ENCODE measurements around the gene PCSK1.

The PCSK1 gene

GRCh38 chr5:96415897-96416296, 17.2 kb downstream of the PCSK1 start:
- TF ChIP-seq POLR2AphosphoS5 (IDR thresholded peaks at IDR 0.05; ENCODE audit: low read depth, low read length), result no peak
- no peak for TF ChIP-seq TAF1 (IDR thresholded peaks at IDR 0.05; ENCODE audit: borderline replicate concordance, insufficient read depth, low read length)
- TF ChIP-seq SIN3A (IDR thresholded peaks at IDR 0.05; ENCODE audit: borderline replicate concordance, insufficient read depth, low read length), result no peak
- TF ChIP-seq REST (IDR thresholded peaks at IDR 0.05; ENCODE audit: insufficient read depth in 1 of 2, low read depth in 2 of 2, low read length in 2 of 2), result no peak
- TF ChIP-seq FOXP2 (optimal IDR thresholded peaks at IDR 0.05; ENCODE audit: borderline replicate concordance, extremely low read depth, extremely low read length, insufficient read depth), result no peak

GRCh38 chr5:96412868-96413449, 20.1 kb downstream of the PCSK1 start:
- TF ChIP-seq FOXP2 (optimal IDR thresholded peaks at IDR 0.05; ENCODE audit: borderline replicate concordance, extremely low read depth, extremely low read length, insufficient read depth) (no peak), POLR2AphosphoS5 (IDR thresholded peaks at IDR 0.05; ENCODE audit: low read depth, low read length) (no peak), TAF1 (IDR thresholded peaks at IDR 0.05; ENCODE audit: borderline replicate concordance, insufficient read depth, low read length) (no peak), REST (IDR thresholded peaks at IDR 0.05; ENCODE audit: insufficient read depth in 1 of 2, low read depth in 2 of 2, low read length in 2 of 2) (no peak), SIN3A (IDR thresholded peaks at IDR 0.05; ENCODE audit: borderline replicate concordance, insufficient read depth, low read length) (no peak)

GRCh38 chr5:96410013-96410412, 23.0 kb downstream of the PCSK1 start:
- TF ChIP-seq FOXP2 (optimal IDR thresholded peaks at IDR 0.05; ENCODE audit: borderline replicate concordance, extremely low read depth, extremely low read length, insufficient read depth) (no peak), SIN3A (IDR thresholded peaks at IDR 0.05; ENCODE audit: borderline replicate concordance, insufficient read depth, low read length) (no peak), REST (IDR thresholded peaks at IDR 0.05; ENCODE audit: insufficient read depth in 1 of 2, low read depth in 2 of 2, low read length in 2 of 2) (no peak), TAF1 (IDR thresholded peaks at IDR 0.05; ENCODE audit: borderline replicate concordance, insufficient read depth, low read length) (no peak), POLR2AphosphoS5 (IDR thresholded peaks at IDR 0.05; ENCODE audit: low read depth, low read length) (no peak)

GRCh38 chr5:96408841-96409538, 24.1 kb downstream of the PCSK1 start:
- no peak for TF ChIP-seq SIN3A (IDR thresholded peaks at IDR 0.05; ENCODE audit: borderline replicate concordance, insufficient read depth, low read length)
- TF ChIP-seq REST (IDR thresholded peaks at IDR 0.05; ENCODE audit: insufficient read depth in 1 of 2, low read depth in 2 of 2, low read length in 2 of 2), result no peak
- no peak for TF ChIP-seq POLR2AphosphoS5 (IDR thresholded peaks at IDR 0.05; ENCODE audit: low read depth, low read length)
- TF ChIP-seq TAF1 (IDR thresholded peaks at IDR 0.05; ENCODE audit: borderline replicate concordance, insufficient read depth, low read length), result no peak
- no peak for TF ChIP-seq FOXP2 (optimal IDR thresholded peaks at IDR 0.05; ENCODE audit: borderline replicate concordance, extremely low read depth, extremely low read length, insufficient read depth)
